Cardiac muscle cell (in vitro differentiated cells and primary cell): ENCODE measurements around the gene SLC9A8. TPM values are rescaled to one million over a fixed set of nuclear protein-coding genes. Genes with fewer than 3 reads are reported as not detected.

Source experiments
- DNase-seq, 2 donors: peaks; one replicate each; pipeline versions ENCODE4 v3.0.0 to v3.0.0-alpha.2; 2010 to 2017; ENCODE audit warnings: low read depth in 1 of 2, low spot score in 1 of 2
- H3K27ac ChIP-seq: fragments of 200-600 bp; sonication (generic); 2 replicates; pipeline ENCODE4 v1.5.1; 2016
- H3K27me3 ChIP-seq: fragments of 200-600 bp; sonication (generic); 2 replicates; pipeline ENCODE4 v1.6.0; 2016; ENCODE audit warnings: control low read depth
- H3K36me3 ChIP-seq: fragments of 200-600 bp; sonication (generic); 2 replicates; pipeline ENCODE4 v1.5.1; 2016; ENCODE audit warnings: control low read depth
- H3K4me1 ChIP-seq: fragments of 200-600 bp; sonication (generic); 2 replicates; pipeline ENCODE4 v1.8.1; 2017; ENCODE audit warnings: low read depth, mild to moderate bottlenecking, mixed run types
- H3K4me3 ChIP-seq: fragments of 200-600 bp; sonication (generic); 2 replicates; pipeline ENCODE4 v1.5.1; 2016; ENCODE audit warnings: mild to moderate bottlenecking
- H3K9me3 ChIP-seq: fragments of 200-600 bp; sonication (generic); 2 replicates; pipeline ENCODE4 v1.5.1; 2017; ENCODE audit warnings: low read depth, mild to moderate bottlenecking, control low read depth
- polyA plus RNA-seq: library from polyadenylated mRNA; unstranded; fragments of >200 nt; fragmentation: Nextera tagmentation; extraction: Ambion mirVana; gene quantifications from 2 replicates; pipeline ENCODE4 v1.2.1, GENCODE V29; 2016
- total RNA-seq: library from RNA; depleted of rRNA; stranded (reverse); fragments of >200 nt; gene quantifications from 2 replicates; pipeline ENCODE4 v1.2.3, GENCODE V29; 2016
- TF ChIP-seq, protein P1 (sequence below): IDR thresholded peaks from 2 replicates; pipeline ENCODE4 v1.5.1; 2012; ENCODE audit warnings: low read depth, mild to moderate bottlenecking, low read length

The SLC9A8 gene
- total and polyA plus RNA-seq, 2 experiments from 2014 or later, result 4.4 to 9.4 TPM

DNA sequence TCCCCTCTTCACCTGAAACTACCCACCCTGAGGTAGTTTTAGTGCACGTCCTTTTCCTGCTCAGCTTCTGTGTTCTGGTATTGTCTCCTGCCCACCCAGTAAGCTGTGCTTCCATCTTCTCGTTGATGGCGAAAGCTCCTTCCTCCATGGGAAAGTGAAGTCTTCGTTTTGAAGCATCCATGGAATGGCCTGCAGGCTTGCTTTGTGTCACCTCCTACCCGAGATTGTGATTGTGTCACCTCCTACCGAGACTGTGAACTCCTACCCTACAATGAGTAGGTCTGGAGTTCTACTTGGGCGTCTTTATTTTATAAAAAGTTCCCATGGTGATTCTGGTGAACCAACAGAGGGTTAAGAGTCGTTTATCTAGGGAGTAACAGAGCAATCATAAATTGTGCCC, 25.9 kb downstream of the SLC9A8 start:
- Histone ChIP-seq H3K4me1 (peaks cover 5% of the 10 kb centered on the region), H3K27me3 (no peaks in the 10 kb centered on the region), H3K27ac (no peak overlapping the region), H3K4me3 (no peak overlapping the region), H3K9me3 (no peaks in the 10 kb centered on the region), H3K36me3 (no peaks in the 10 kb centered on the region)
- no peak for DNase-seq
- TF ChIP-seq, protein P1, sequence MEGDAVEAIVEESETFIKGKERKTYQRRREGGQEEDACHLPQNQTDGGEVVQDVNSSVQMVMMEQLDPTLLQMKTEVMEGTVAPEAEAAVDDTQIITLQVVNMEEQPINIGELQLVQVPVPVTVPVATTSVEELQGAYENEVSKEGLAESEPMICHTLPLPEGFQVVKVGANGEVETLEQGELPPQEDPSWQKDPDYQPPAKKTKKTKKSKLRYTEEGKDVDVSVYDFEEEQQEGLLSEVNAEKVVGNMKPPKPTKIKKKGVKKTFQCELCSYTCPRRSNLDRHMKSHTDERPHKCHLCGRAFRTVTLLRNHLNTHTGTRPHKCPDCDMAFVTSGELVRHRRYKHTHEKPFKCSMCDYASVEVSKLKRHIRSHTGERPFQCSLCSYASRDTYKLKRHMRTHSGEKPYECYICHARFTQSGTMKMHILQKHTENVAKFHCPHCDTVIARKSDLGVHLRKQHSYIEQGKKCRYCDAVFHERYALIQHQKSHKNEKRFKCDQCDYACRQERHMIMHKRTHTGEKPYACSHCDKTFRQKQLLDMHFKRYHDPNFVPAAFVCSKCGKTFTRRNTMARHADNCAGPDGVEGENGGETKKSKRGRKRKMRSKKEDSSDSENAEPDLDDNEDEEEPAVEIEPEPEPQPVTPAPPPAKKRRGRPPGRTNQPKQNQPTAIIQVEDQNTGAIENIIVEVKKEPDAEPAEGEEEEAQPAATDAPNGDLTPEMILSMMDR, result no peak

DNA sequence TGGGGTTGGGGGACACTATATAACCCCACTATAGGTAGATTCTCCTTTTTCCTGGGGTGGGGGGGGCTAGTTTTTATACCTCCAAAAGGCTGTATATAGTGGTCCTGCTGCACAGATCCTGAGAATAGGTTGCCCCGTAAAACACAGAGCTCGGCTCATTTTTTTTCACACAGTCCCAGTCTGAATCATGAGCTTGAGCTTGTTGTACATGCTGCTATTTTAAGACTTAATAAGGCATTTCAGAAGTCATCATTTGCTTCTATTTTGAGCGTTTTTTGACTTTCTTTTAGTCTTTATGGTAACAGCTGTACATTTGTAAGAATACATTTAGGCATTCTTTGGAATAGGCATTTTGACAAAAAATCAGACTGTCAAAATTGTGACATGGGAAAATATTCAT, 30.5 kb downstream of the SLC9A8 start:
- Histone ChIP-seq H3K27ac (peak overlapping the region; percentile 59), H3K36me3 (no peaks in the 10 kb centered on the region), H3K9me3 (no peaks in the 10 kb centered on the region), H3K4me1 (peaks cover 11% of the 10 kb centered on the region), H3K27me3 (no peaks in the 10 kb centered on the region), H3K4me3 (no peak overlapping the region)
- TF ChIP-seq, protein P1, result no peak
- DNase-seq, result no peak

DNA sequence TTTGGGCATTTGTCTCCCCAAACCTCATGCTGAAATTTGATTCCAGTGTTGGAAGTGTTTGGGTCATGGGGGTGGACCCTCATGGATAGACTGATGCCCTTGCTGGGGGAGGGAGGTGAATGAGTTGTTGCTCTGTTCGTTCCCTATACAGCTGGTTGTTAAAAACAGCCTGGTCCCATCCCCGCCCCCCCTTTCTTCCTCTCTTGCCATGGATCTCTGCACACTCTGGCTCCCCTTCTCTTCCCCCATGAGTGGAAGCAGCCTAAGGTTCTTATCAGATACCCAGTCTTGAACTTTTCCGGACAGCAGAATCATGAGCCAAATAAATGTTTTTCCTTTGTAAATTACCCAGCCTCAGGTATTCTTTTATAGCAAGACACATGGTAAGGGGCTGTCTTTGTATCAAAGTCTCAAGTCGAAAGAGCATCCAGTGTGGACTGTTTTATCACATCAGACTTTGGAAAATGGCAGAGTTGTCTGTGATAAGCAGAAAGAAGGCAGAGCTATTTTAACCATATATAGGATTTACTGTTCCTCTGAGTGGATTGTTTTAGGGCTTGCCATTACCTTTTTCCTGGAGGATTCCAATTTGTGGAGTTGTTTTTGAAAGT, 31.2 kb downstream of the SLC9A8 start:
- H3K27ac ChIP-seq, result peak overlapping the region; percentile 59
- H3K36me3 ChIP-seq, result peaks cover 3% of the 10 kb centered on the region
- TF ChIP-seq, protein P1, result no peak
- H3K9me3 ChIP-seq, result no peaks in the 10 kb centered on the region
- H3K27me3 ChIP-seq, result no peaks in the 10 kb centered on the region
- H3K4me3 ChIP-seq, result no peak overlapping the region
- DNase-seq, result no peak
- H3K4me1 ChIP-seq, result peaks cover 11% of the 10 kb centered on the region

DNA sequence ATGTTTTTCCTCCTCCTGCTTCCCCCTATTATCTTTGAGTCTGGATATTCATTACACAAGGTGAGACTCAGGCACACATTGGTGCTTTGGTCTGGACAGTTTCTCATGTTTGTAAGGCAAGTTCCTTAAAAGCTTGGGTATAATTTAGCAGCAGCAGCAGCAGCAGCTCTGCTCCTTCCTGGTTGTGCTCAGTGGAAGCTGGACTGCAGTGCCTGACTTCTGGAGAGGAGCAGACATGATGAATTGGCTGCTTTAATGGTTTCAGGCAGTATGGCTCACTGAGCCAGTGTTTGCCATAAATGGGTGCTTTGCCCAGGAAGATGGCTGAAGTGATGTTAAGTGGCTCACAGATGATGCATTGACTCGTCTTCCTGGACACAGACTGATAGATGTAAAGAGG, 32.4 kb downstream of the SLC9A8 start:
- H3K4me3 ChIP-seq, result no peak overlapping the region
- H3K4me1 ChIP-seq, result peaks cover 11% of the 10 kb centered on the region
- no peaks in the 10 kb centered on the region for H3K27me3 ChIP-seq
- TF ChIP-seq, protein P1, result no peak
- DNase-seq, result no peak
- no peaks in the 10 kb centered on the region for H3K9me3 ChIP-seq
- H3K36me3 ChIP-seq, result peaks cover 3% of the 10 kb centered on the region
- peak overlapping the region; percentile 25 for H3K27ac ChIP-seq

DNA sequence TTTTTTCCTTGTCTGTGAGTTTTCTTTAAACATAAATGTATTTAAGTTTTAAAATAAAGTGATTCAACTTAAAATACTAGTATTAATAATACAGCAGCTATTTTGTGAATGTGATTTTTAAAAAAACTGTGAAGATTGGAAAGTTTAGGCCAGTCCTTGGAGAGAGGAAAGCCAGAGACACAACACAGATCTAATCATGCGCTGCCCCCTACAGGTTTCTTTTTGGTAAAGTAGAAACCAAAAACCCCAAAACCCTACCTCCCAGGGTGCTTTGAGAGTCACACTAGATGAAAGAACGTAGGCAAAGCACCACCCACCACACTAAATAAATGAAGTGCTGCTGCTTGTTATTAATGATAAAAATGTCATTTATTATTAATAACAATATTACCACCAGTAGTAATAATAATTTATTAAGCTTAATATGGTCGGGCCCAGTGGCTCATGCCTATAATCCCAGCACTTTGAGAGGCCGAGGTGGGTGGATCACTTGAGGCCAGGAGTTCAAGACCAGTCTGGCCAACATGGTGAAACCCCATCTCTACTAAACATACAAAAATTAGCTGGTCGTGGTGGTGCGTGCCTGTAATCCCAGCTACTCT, 33.7 kb downstream of the SLC9A8 start:
- Histone ChIP-seq H3K27ac (no peak overlapping the region), H3K4me3 (no peak overlapping the region), H3K9me3 (no peaks in the 10 kb centered on the region), H3K36me3 (peaks cover 3% of the 10 kb centered on the region), H3K27me3 (no peaks in the 10 kb centered on the region), H3K4me1 (peaks cover 11% of the 10 kb centered on the region)
- DNase-seq, result peak; percentile 71 to 80
- TF ChIP-seq, protein P1, result peak; percentile 63
